Measurements from ENCODE around the gene ZBTB40.
A peak's percentile ranks its signal among the peaks of the same experiment; 100 is the strongest.

GRCh38 chr1:22416555-22417454, 34.8 kb upstream of the ZBTB40 start:
- TF ChIP-seq KDM5A (IDR thresholded peaks at IDR 0.05; ENCODE audit: borderline replicate concordance, low read length) (no peak), EHMT2 (IDR thresholded peaks at IDR 0.05; ENCODE audit: borderline replicate concordance, low read depth, low read length) (no peak), HMGXB4 (CRISPR knock-in tag; IDR thresholded peaks at IDR 0.05; ENCODE audit: borderline replicate concordance in 1 of 2, low read depth in 1 of 2) (peak; percentile 51 to 65; a peak in 3 of 4 replicates), CC2D1A (CRISPR knock-in tag; IDR thresholded peaks at IDR 0.05) (no peak), EZH2 (conservative IDR thresholded peaks at IDR 0.05; ENCODE audit: low read depth, low read length) (no peak), NFYB (CRISPR knock-in tag; IDR thresholded peaks at IDR 0.05) (no peak)

Measured in HepG2 (cell line).